HepG2 (cell line): ENCODE measurements around the gene TUBA4B. TPM values are rescaled to one million over a fixed set of nuclear protein-coding genes. Genes with fewer than 3 reads are reported as not detected.

Source experiments
- AGO1 ChIP-seq: fragments of 200-400 bp; formaldehyde crosslinking; IDR thresholded peaks from 2 replicates; pipeline ENCODE4 v1.6.1; 2017; ENCODE audit warnings: mild to moderate bottlenecking, low read depth, low read length, moderate library complexity; ENCODE audit not compliant: poor library complexity, severe bottlenecking
- DMAP1 ChIP-seq: IDR thresholded peaks from 2 replicates; pipeline ENCODE4 v1.6.1; 2016
- DNMT1 ChIP-seq: sonication (generic); formaldehyde crosslinking; IDR thresholded peaks from 2 replicates; pipeline ENCODE4 v1.5.1; 2020; ENCODE audit warnings: mild to moderate bottlenecking, missing genetic modification reagents
- ERF ChIP-seq: IDR thresholded peaks from 2 replicates; pipeline ENCODE4 v1.6.1; 2018; ENCODE audit warnings: missing biosample characterization, missing genetic modification reagents
- KDM5A ChIP-seq: fragments of 200-600 bp; sonication (generic); IDR thresholded peaks from 2 replicates; pipeline ENCODE4 v1.7.0; 2018; ENCODE audit warnings: antibody characterized with exemption, mild to moderate bottlenecking, low read length, borderline replicate concordance
- MAF1 ChIP-seq: sonication (generic); formaldehyde crosslinking; IDR thresholded peaks from 2 replicates; pipeline ENCODE4 v1.5.0; 2020; ENCODE audit warnings: missing genetic modification reagents, borderline replicate concordance
- RAD21 ChIP-seq: fragments of 450-650 bp; formaldehyde crosslinking; IDR thresholded peaks from 2 replicates; pipeline ENCODE4 v1.5.0; 2020; ENCODE audit warnings: mild to moderate bottlenecking
- RBM39 ChIP-seq: fragments of 200-400 bp; formaldehyde crosslinking; IDR thresholded peaks from one replicate; pipeline ENCODE4 v1.6.1; 2018; ENCODE audit warnings: antibody characterized with exemption, mild to moderate bottlenecking, low read depth, low read length; ENCODE audit not compliant: poor library complexity, severe bottlenecking
- RFX5 ChIP-seq: IDR thresholded peaks from 2 replicates; pipeline ENCODE4 v1.6.1; 2011; ENCODE audit warnings: low read depth, low read length, improper control_type of control experiment
- RFXANK ChIP-seq: IDR thresholded peaks from 2 replicates; pipeline ENCODE4 v1.6.1; 2016
- ZBTB38 ChIP-seq: sonication (generic); formaldehyde crosslinking; IDR thresholded peaks from 2 replicates; pipeline ENCODE4 v1.5.1; 2020; ENCODE audit warnings: mild to moderate bottlenecking, missing genetic modification reagents
- ZBTB42 ChIP-seq: sonication (generic); formaldehyde crosslinking; IDR thresholded peaks from 2 replicates; pipeline ENCODE4 v1.5.0; 2020; ENCODE audit warnings: mild to moderate bottlenecking, missing genetic modification reagents
- ZFP1 ChIP-seq: IDR thresholded peaks from 2 replicates; pipeline ENCODE4 v1.6.1; 2016
- ZMAT3 ChIP-seq: sonication (generic); formaldehyde crosslinking; conservative IDR thresholded peaks from 2 replicates; pipeline ENCODE4 v1.7.0; 2021; ENCODE audit warnings: missing genetic modification reagents
- ZNF121 ChIP-seq: sonication (generic); formaldehyde crosslinking; IDR thresholded peaks from 2 replicates; pipeline ENCODE4 v1.5.0; 2020; ENCODE audit warnings: mild to moderate bottlenecking, missing genetic modification reagents
- ZNF264 ChIP-seq: sonication (generic); formaldehyde crosslinking; IDR thresholded peaks from 2 replicates; pipeline ENCODE4 v1.4.0; 2020; ENCODE audit warnings: missing genetic modification reagents
- ZNF746 ChIP-seq: sonication (generic); formaldehyde crosslinking; IDR thresholded peaks from 2 replicates; pipeline ENCODE4 v1.8.0; 2022; ENCODE audit warnings: mild to moderate bottlenecking, missing genetic modification reagents
- ZNF772 ChIP-seq: sonication (generic); formaldehyde crosslinking; IDR thresholded peaks from 2 replicates; pipeline ENCODE4 v1.5.0; 2020; ENCODE audit warnings: mild to moderate bottlenecking, missing genetic modification reagents
- ZNF775 ChIP-seq: sonication (generic); formaldehyde crosslinking; IDR thresholded peaks from 2 replicates; pipeline ENCODE4 v1.4.0; 2020; ENCODE audit warnings: missing genetic modification reagents, mild to moderate bottlenecking, moderate library complexity, borderline replicate concordance
- ZSCAN20 ChIP-seq: sonication (generic); formaldehyde crosslinking; IDR thresholded peaks from 2 replicates; pipeline ENCODE4 v1.4.0; 2020; ENCODE audit warnings: missing genetic modification reagents, mild to moderate bottlenecking, borderline replicate concordance
- polyA plus RNA-seq, 8 experiments: library from polyadenylated mRNA; depleted of rRNA in 3 of 8; stranded (reverse) in 7 of 8; unstranded in 1 of 8; fragments of >200 nt; fragmentation: Illumina TruSeq in 4 of 8; extraction: Trizol in 4 of 8; gene quantifications; 2 replicates each; pipeline versions ENCODE4 v1.2.1 to v1.2.3, GENCODE V29; 2011 to 2016; ENCODE audit warnings: low read depth in 4 of 8, missing spikeins in 1 of 8, mixed read lengths in 1 of 8; ENCODE audit not compliant: insufficient read depth in 1 of 8
- total RNA-seq, 5 experiments: library from RNA; depleted of rRNA; stranded (reverse); fragments of >200 nt; fragmentation: Illumina TruSeq; extraction: Trizol; gene quantifications; 2 replicates each; pipeline ENCODE4 v1.2.3, GENCODE V29; 2016; ENCODE audit warnings: low read depth in 1 of 5
- TF ChIP-seq, protein P1 (sequence below): sonication (generic); formaldehyde crosslinking; IDR thresholded peaks from 2 replicates; pipeline ENCODE4 v1.4.0; 2020; ENCODE audit warnings: mild to moderate bottlenecking, missing genetic modification reagents
- TF ChIP-seq, protein P2 (sequence below): sonication (generic); formaldehyde crosslinking; IDR thresholded peaks from 2 replicates; pipeline ENCODE4 v1.4.0; 2020; ENCODE audit warnings: missing genetic modification reagents
- TF ChIP-seq, protein P3 (sequence below): sonication (generic); formaldehyde crosslinking; IDR thresholded peaks from 2 replicates; pipeline ENCODE4 v1.8.0; 2022; ENCODE audit warnings: missing genetic modification reagents, mild to moderate bottlenecking, inconsistent platforms, borderline replicate concordance

Gene TUBA4B
- total and polyA plus RNA-seq, 2 of the 13 experiments (the other 11 are each of a cell fraction or from before 2014, with no cell fraction given), result 0.18 to 0.22 TPM

DNA sequence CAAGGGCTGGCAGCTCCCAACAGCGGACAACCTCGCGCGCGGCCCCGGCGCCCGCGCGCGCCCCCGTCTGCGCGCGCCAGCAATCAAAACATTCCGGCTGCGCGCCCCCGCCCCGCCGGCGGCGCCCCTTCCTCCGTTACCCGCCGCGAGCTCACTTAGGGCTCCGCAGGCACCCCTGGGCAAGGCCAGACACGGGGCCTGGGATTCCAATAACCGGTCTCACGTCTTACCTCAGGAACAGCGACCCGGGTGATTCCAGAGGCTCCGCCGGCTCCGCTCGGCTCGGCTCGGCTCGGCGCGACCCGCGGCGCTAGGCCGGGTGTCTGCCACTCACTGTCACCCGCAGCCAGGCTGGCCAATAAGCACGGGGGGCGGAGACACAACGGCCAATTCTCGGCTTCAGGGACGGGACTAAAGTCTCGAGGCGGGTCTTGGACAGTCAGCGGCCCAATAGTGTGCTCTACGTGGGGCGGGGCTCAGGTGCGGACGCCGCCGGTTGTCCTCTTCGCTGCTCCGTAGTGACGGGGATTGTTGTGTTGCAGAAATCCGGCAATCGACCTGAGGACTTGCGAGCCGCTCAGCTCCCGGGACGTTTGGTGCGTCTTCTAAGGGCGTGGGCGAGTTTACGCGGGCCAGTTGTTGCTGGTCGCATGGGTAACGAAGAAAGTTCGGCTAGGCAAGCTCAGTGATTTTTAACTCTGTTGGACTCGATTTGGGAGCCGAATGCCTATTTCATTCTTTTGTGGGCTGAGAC is 23.6 kb upstream of the TUBA4B start, which contains the start of the genes ANKZF1 and ATG9A (continued):
- TF ChIP-seq AGO1 (peak; percentile 4), DNMT1 (CRISPR knock-in tag) (no peak), ZNF772 (peak; percentile 85), KDM5A (peak; percentile 96), ZNF775 (CRISPR knock-in tag) (no peak), RBM39 (peak; percentile 20), ERF (CRISPR knock-in tag) (peak; percentile 83), RFXANK (CRISPR knock-in tag) (peak; percentile 44; the same call in 1 of the 2 replicates), ZSCAN20 (CRISPR knock-in tag) (no peak), DMAP1 (CRISPR knock-in tag) (peak; percentile 78; the same call in 1 of the 2 replicates), ZBTB42 (CRISPR knock-in tag) (peak; percentile 81; the same call in 1 of the 2 replicates), MAF1 (CRISPR knock-in tag) (0 out of 2 replicates have a peak, but pooled peaks have one; percentile 29), ZFP1 (CRISPR knock-in tag) (0 out of 2 replicates have a peak, but pooled peaks have one; percentile 69), ZNF264 (CRISPR knock-in tag) (peak; percentile 79; the same call in 1 of the 2 replicates), ZBTB38 (peak; percentile 12; the same call in 1 of the 2 replicates), RFX5 (peak; percentile 87), ZNF121 (CRISPR knock-in tag) (0 out of 2 replicates have a peak, but pooled peaks have one; percentile 54), ZMAT3 (peak; percentile 53), ZNF746 (CRISPR knock-in tag) (no peak), RAD21 (CRISPR knock-in tag) (peak; percentile 73)
- TF ChIP-seq, protein P1, sequence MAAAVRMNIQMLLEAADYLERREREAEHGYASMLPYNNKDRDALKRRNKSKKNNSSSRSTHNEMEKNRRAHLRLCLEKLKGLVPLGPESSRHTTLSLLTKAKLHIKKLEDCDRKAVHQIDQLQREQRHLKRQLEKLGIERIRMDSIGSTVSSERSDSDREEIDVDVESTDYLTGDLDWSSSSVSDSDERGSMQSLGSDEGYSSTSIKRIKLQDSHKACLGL (CRISPR knock-in tag), result peak; percentile 61; the same call in 1 of the 2 replicates
- TF ChIP-seq, protein P2, sequence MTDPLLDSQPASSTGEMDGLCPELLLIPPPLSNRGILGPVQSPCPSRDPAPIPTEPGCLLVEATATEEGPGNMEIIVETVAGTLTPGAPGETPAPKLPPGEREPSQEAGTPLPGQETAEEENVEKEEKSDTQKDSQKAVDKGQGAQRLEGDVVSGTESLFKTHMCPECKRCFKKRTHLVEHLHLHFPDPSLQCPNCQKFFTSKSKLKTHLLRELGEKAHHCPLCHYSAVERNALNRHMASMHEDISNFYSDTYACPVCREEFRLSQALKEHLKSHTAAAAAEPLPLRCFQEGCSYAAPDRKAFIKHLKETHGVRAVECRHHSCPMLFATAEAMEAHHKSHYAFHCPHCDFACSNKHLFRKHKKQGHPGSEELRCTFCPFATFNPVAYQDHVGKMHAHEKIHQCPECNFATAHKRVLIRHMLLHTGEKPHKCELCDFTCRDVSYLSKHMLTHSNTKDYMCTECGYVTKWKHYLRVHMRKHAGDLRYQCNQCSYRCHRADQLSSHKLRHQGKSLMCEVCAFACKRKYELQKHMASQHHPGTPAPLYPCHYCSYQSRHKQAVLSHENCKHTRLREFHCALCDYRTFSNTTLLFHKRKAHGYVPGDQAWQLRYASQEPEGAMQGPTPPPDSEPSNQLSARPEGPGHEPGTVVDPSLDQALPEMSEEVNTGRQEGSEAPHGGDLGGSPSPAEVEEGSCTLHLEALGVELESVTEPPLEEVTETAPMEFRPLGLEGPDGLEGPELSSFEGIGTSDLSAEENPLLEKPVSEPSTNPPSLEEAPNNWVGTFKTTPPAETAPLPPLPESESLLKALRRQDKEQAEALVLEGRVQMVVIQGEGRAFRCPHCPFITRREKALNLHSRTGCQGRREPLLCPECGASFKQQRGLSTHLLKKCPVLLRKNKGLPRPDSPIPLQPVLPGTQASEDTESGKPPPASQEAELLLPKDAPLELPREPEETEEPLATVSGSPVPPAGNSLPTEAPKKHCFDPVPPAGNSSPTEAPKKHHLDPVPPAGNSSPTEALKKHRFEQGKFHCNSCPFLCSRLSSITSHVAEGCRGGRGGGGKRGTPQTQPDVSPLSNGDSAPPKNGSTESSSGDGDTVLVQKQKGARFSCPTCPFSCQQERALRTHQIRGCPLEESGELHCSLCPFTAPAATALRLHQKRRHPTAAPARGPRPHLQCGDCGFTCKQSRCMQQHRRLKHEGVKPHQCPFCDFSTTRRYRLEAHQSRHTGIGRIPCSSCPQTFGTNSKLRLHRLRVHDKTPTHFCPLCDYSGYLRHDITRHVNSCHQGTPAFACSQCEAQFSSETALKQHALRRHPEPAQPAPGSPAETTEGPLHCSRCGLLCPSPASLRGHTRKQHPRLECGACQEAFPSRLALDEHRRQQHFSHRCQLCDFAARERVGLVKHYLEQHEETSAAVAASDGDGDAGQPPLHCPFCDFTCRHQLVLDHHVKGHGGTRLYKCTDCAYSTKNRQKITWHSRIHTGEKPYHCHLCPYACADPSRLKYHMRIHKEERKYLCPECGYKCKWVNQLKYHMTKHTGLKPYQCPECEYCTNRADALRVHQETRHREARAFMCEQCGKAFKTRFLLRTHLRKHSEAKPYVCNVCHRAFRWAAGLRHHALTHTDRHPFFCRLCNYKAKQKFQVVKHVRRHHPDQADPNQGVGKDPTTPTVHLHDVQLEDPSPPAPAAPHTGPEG (CRISPR knock-in tag), result peak; percentile 76; the same call in 1 of the 2 replicates
- TF ChIP-seq, protein P3, sequence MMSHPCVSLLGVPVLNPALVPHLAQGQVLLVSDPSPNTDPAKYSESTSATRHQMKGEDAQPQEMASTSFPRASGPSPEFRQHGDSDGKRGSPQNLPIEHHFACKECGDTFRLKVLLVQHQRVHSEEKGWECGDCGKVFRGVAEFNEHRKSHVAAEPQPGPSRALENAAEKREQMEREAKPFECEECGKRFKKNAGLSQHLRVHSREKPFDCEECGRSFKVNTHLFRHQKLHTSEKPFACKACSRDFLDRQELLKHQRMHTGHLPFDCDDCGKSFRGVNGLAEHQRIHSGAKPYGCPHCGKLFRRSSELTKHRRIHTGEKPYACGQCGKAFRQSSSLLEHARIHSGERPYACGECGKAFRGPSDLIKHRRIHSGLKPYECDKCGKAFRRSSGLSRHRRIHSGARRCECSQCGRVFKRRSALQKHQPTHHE (CRISPR knock-in tag), result peak; percentile 83; the same call in 1 of the 2 replicates
